ENCODE measurements around the gene GLI3.

DNA sequence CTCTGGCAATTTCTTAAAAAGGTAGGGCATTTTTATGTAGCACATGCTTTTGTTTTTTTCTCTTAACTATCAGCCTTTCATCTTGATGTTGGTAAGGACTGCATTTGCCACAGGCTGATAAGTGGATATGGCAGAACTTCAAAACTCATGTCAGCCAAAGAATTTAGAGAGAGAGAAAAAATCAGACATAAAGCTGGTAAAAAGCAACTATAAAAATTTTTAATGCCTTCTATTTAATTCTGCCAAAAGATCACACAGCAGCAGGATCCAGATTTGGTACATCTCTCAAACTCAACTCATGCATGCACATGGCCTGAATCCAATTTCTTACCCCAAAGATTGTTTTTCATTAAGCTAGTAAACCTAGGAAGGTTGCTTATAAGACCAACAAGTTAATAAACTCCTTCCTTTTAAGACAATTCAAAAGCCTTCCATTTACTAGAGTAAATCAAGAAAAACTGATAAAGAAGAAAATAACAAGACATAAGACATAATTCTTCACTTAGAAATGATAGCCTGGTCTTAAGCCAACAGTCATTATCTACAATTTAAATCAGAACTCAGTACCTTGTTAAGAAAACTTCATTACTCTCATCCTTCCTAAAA is 69.3 kb downstream of the GLI3 start:
- TF ChIP-seq, protein P1, sequence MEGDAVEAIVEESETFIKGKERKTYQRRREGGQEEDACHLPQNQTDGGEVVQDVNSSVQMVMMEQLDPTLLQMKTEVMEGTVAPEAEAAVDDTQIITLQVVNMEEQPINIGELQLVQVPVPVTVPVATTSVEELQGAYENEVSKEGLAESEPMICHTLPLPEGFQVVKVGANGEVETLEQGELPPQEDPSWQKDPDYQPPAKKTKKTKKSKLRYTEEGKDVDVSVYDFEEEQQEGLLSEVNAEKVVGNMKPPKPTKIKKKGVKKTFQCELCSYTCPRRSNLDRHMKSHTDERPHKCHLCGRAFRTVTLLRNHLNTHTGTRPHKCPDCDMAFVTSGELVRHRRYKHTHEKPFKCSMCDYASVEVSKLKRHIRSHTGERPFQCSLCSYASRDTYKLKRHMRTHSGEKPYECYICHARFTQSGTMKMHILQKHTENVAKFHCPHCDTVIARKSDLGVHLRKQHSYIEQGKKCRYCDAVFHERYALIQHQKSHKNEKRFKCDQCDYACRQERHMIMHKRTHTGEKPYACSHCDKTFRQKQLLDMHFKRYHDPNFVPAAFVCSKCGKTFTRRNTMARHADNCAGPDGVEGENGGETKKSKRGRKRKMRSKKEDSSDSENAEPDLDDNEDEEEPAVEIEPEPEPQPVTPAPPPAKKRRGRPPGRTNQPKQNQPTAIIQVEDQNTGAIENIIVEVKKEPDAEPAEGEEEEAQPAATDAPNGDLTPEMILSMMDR (conservative IDR thresholded peaks at IDR 0.05 in 1 of 2, IDR thresholded peaks at IDR 0.05 in 1 of 2; ENCODE audit: extremely low read depth in 1 of 2, insufficient read depth in 1 of 2, low read depth in 1 of 2, low read length in 2 of 2): no peak
- TF ChIP-seq EZH2 (IDR thresholded peaks at IDR 0.05; ENCODE audit: borderline replicate concordance, low read length): no peak
